Measurements from ENCODE around the gene ACAT2.
"Not testable (repeated sequence)": the region's sequence is repeated elsewhere in the genome, so short reads cannot be mapped to it uniquely, and the experiment has no call there.

The ACAT2 gene

GRCh38 chr6:159821726-159822125, 59.9 kb downstream of the ACAT2 start:
- no peak for DNase-seq (ENCODE audit: extremely low spot score)
- TF ChIP-seq CTCF (IDR thresholded peaks at IDR 0.05; ENCODE audit: control extremely low read depth, extremely low read depth, low read depth, missing control alignments): no peak
- CTCF ChIA-PET: interaction anchor here (2.1 kb wide), 1 partner anchor 12 kb away, joined by 7 read pairs; no protein-coding TSS in a partner anchor
- POLR2A ChIA-PET: no interaction called here

- CTCF ChIA-PET: interaction anchor here (1.2 kb wide), 1 partner anchor 10 kb away, joined by 3 read pairs; no protein-coding TSS in a partner anchor
- no peak for TF ChIP-seq CTCF (IDR thresholded peaks at IDR 0.05; ENCODE audit: control extremely low read depth, extremely low read depth, low read depth, missing control alignments)
- POLR2A ChIA-PET: no interaction called here
- no peak for DNase-seq (ENCODE audit: extremely low spot score)
These were observed 62.1 kb downstream of the ACAT2 start for GRCh38 chr6:159823953-159824352.

- DNase-seq (ENCODE audit: extremely low spot score); POLR2A ChIA-PET: not testable (repeated sequence)
- CTCF ChIA-PET: interaction anchor here (1.2 kb wide), 1 partner anchor 9 kb away, joined by 3 read pairs; no protein-coding TSS in a partner anchor
These were observed 62.8 kb downstream of the ACAT2 start for GRCh38 chr6:159824690-159825089.

GRCh38 chr6:159826004-159826403, 64.2 kb downstream of the ACAT2 start:
- POLR2A ChIA-PET: no interaction called here
- CTCF ChIA-PET: no interaction called here
- no peak for DNase-seq (ENCODE audit: extremely low spot score)
- TF ChIP-seq CTCF (IDR thresholded peaks at IDR 0.05; ENCODE audit: control extremely low read depth, extremely low read depth, low read depth, missing control alignments): no peak

- TF ChIP-seq CTCF (IDR thresholded peaks at IDR 0.05; ENCODE audit: control extremely low read depth, extremely low read depth, low read depth, missing control alignments): no peak
- no peak for DNase-seq (ENCODE audit: extremely low spot score)
- ChIA-PET CTCF (no interaction called here), POLR2A (interaction anchor here (0.6 kb wide), 1 partner anchor 305 kb away, joined by 4 read pairs; no protein-coding TSS in a partner anchor)
These were observed 65.3 kb downstream of the ACAT2 start for GRCh38 chr6:159826968-159827647.

GRCh38 chr6:159828074-159828473, 66.2 kb downstream of the ACAT2 start:
- ChIA-PET POLR2A (no interaction called here), CTCF (no interaction called here)
- TF ChIP-seq CTCF (IDR thresholded peaks at IDR 0.05; ENCODE audit: control extremely low read depth, extremely low read depth, low read depth, missing control alignments): no peak
- DNase-seq (ENCODE audit: extremely low spot score): no peak

All from GM10248 (cell line).